ENCODE measurements around the gene SDK1. TPM values are rescaled to one million over a fixed set of nuclear protein-coding genes. Genes with fewer than 3 reads are reported as not detected.
A peak's percentile ranks its signal among the peaks of the same experiment; 100 is the strongest.

The SDK1 gene
- total RNA-seq, 1 experiment from 2014 or later = 7.1 TPM

- TF ChIP-seq, protein P1, sequence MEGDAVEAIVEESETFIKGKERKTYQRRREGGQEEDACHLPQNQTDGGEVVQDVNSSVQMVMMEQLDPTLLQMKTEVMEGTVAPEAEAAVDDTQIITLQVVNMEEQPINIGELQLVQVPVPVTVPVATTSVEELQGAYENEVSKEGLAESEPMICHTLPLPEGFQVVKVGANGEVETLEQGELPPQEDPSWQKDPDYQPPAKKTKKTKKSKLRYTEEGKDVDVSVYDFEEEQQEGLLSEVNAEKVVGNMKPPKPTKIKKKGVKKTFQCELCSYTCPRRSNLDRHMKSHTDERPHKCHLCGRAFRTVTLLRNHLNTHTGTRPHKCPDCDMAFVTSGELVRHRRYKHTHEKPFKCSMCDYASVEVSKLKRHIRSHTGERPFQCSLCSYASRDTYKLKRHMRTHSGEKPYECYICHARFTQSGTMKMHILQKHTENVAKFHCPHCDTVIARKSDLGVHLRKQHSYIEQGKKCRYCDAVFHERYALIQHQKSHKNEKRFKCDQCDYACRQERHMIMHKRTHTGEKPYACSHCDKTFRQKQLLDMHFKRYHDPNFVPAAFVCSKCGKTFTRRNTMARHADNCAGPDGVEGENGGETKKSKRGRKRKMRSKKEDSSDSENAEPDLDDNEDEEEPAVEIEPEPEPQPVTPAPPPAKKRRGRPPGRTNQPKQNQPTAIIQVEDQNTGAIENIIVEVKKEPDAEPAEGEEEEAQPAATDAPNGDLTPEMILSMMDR (IDR thresholded peaks at IDR 0.05; ENCODE audit: insufficient read depth in 1 of 2, low read depth in 1 of 2, low read length in 1 of 2, severe bottlenecking in 1 of 2, unreplicated experiment in 1 of 2) = no peak
- DNase-seq = no peak
- H3K27me3 ChIP-seq (replicated peaks; ENCODE audit: control insufficient read depth, insufficient read depth, low read length) = no peaks in the 10 kb centered on the region
- H3K27ac Mint-ChIP-seq (ENCODE audit: unreplicated experiment) = no peak overlapping the region
- H3K4me1 Mint-ChIP-seq (ENCODE audit: low read depth, unreplicated experiment) = no peaks in the 10 kb centered on the region
- no peaks in the 10 kb centered on the region for H3K9me3 ChIP-seq
- no peak overlapping the region for H3K4me3 Mint-ChIP-seq (ENCODE audit: unreplicated experiment)
- ChIA-PET POLR2A (no interaction called here), CTCF (no interaction called here)
- no peaks in the 10 kb centered on the region for H3K27me3 Mint-ChIP-seq (ENCODE audit: insufficient read depth, unreplicated experiment)
- no peak overlapping the region for H3K4me3 ChIP-seq (ENCODE audit: low read depth, low read length)
- H3K36me3 ChIP-seq (ENCODE audit: control insufficient read depth, insufficient read depth, low read length) = no peaks in the 10 kb centered on the region
- no peaks in the 10 kb centered on the region for H3K36me3 Mint-ChIP-seq (ENCODE audit: insufficient read depth, unreplicated experiment)
- BruUV-seq (replicated peaks) = no TSS peak
- intact Hi-C loops (cut with micrococcal nuclease; ENCODE audit: unreplicated experiment) = no loop called here
- no peaks in the 10 kb centered on the region for H3K4me1 ChIP-seq
- no peaks in the 10 kb centered on the region for H3K9me3 Mint-ChIP-seq (ENCODE audit: unreplicated experiment)
These were observed 842.0 kb downstream of the SDK1 start for GRCh38 chr7:4143006-4143405.

DNA sequence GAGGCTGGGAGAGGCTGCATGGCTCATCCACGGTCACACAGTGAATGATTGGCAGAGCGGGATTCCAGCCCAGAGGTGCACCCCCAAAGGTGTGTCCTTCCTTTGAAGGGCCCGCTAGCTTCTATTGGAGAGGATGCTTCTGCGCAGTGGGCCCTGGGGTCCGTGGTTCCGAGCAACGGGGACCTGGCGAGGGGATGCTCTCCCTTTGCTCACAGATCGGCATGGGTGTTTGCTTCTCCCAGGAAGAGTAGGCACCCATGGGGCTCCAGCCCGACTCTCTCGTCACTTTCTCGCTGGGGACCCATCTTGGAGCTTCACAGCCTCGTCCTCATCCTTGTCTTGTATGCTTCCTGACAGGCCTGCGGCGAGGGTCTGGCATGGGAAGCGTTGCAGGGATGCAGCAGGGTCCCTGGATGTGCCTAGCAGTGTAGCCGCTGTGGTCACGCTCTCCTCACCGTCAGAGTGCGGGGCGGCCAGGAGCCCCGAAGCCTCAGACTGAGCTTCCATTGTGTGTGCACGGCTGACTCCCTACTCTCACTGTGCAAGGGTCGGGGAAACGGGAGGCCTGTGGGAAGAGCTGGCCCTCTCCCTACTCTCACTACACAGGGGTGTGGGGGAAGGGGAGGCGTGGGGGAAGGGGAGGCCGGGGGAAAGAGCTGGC is 842.6 kb downstream of the SDK1 start:
- Mint-ChIP-seq H3K27ac (ENCODE audit: unreplicated experiment) (no peak overlapping the region), H3K4me1 (ENCODE audit: low read depth, unreplicated experiment) (no peaks in the 10 kb centered on the region), H3K36me3 (ENCODE audit: insufficient read depth, unreplicated experiment) (no peaks in the 10 kb centered on the region), H3K27me3 (ENCODE audit: insufficient read depth, unreplicated experiment) (no peaks in the 10 kb centered on the region), H3K4me3 (ENCODE audit: unreplicated experiment) (no peak overlapping the region), H3K9me3 (ENCODE audit: unreplicated experiment) (no peaks in the 10 kb centered on the region)
- BruUV-seq (replicated peaks) = no TSS peak
- ChIA-PET CTCF (no interaction called here), POLR2A (no interaction called here)
- H3K9me3 ChIP-seq = no peaks in the 10 kb centered on the region
- H3K36me3 ChIP-seq (ENCODE audit: control insufficient read depth, insufficient read depth, low read length) = no peaks in the 10 kb centered on the region
- DNase-seq = no peak
- TF ChIP-seq, protein P1 (IDR thresholded peaks at IDR 0.05; ENCODE audit: insufficient read depth in 1 of 2, low read depth in 1 of 2, low read length in 1 of 2, severe bottlenecking in 1 of 2, unreplicated experiment in 1 of 2) = no peak
- no peak overlapping the region for H3K4me3 ChIP-seq (ENCODE audit: low read depth, low read length)
- no peaks in the 10 kb centered on the region for H3K27me3 ChIP-seq (replicated peaks; ENCODE audit: control insufficient read depth, insufficient read depth, low read length)
- intact Hi-C loops (cut with micrococcal nuclease; ENCODE audit: unreplicated experiment) = no loop called here
- no peaks in the 10 kb centered on the region for H3K4me1 ChIP-seq

GRCh38 chr7:4144172-4144701 is 843.2 kb downstream of the SDK1 start:
- TF ChIP-seq, protein P1 (IDR thresholded peaks at IDR 0.05; ENCODE audit: insufficient read depth in 1 of 2, low read depth in 1 of 2, low read length in 1 of 2, severe bottlenecking in 1 of 2, unreplicated experiment in 1 of 2) = no peak

More at GRCh38 chr7:4144172-4144701, 843.2 kb downstream of the SDK1 start:
- no peak overlapping the region for H3K4me3 ChIP-seq (ENCODE audit: low read depth, low read length)
- Mint-ChIP-seq H3K9me3 (ENCODE audit: unreplicated experiment) (no peaks in the 10 kb centered on the region), H3K27ac (ENCODE audit: unreplicated experiment) (peak overlapping the region; percentile 42), H3K36me3 (ENCODE audit: insufficient read depth, unreplicated experiment) (no peaks in the 10 kb centered on the region), H3K4me1 (ENCODE audit: low read depth, unreplicated experiment) (no peaks in the 10 kb centered on the region), H3K27me3 (ENCODE audit: insufficient read depth, unreplicated experiment) (no peaks in the 10 kb centered on the region), H3K4me3 (ENCODE audit: unreplicated experiment) (no peak overlapping the region)
- intact Hi-C loops (cut with micrococcal nuclease; ENCODE audit: unreplicated experiment) = no loop called here
- H3K9me3 ChIP-seq = no peaks in the 10 kb centered on the region
- no peaks in the 10 kb centered on the region for H3K4me1 ChIP-seq
- no TSS peak for BruUV-seq (replicated peaks)
- ChIA-PET POLR2A (no interaction called here), CTCF (no interaction called here)
- H3K27me3 ChIP-seq (replicated peaks; ENCODE audit: control insufficient read depth, insufficient read depth, low read length) = no peaks in the 10 kb centered on the region
- DNase-seq = no peak
- H3K36me3 ChIP-seq (ENCODE audit: control insufficient read depth, insufficient read depth, low read length) = no peaks in the 10 kb centered on the region

All from Caco-2 (cell line).